Skin epidermis (tissue), 12 donors: Measurements from ENCODE around the gene ARMC12.
"Not testable (repeated sequence)": the region's sequence is repeated elsewhere in the genome, so short reads cannot be mapped to it uniquely, and the experiment has no call there.

ENCODE experiments used
- H3K27ac ChIP-seq, 21 experiments: fragments of 200-600 bp; sonication (generic) in 11 of 21; one replicate each; pipeline ENCODE4 v1.5.0; 2020; ENCODE audit warnings: mild to moderate bottlenecking in 3 of 21, inconsistent platforms in 2 of 21, moderate library complexity in 2 of 21
- H3K4me3 ChIP-seq, 7 experiments: fragments of 200-600 bp; sonication (generic) in 2 of 7; one replicate each; pipeline ENCODE4 v1.5.0; 2020; ENCODE audit warnings: inconsistent platforms in 2 of 7, mild to moderate bottlenecking in 2 of 7, moderate library complexity in 1 of 7

Gene ARMC12

DNA sequence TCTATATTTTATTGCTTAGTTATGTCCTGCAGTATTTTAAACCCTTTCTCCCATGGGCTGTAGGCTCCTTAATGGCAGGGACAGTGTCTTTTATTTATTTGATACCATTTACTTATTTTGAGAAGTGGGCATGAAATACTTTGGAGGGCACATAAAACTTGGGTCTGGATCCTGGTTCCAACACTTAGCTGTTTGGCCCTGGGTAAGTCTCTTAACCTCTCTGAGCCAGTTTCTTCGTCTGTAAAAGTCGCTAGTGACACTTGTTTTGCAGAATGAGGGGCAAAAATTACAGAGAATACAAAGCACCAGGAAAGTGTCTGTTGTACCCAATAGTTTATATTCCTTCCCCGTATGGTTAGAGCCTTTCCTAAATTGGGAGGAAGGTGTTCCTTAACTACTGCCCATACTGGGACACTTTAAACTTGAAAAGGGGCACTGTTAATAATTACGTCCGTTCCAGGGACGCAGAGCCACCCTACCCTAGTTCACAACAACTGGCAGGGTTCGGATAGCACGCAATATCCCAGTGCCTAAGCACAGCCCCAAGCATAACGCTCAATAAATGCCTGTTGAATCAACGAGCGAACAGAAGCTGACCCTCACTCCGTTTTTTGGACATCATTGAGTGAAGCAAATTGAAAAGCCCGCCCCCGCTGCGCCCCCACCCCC is 6.0 kb upstream of the ARMC12 start:
- H3K27ac ChIP-seq = peak overlapping the region in 20 of 21 experiments; percentile 85 to 100 (median 96)
- H3K4me3 ChIP-seq = peak overlapping the region; percentile 48 to 79 (median 69)

DNA sequence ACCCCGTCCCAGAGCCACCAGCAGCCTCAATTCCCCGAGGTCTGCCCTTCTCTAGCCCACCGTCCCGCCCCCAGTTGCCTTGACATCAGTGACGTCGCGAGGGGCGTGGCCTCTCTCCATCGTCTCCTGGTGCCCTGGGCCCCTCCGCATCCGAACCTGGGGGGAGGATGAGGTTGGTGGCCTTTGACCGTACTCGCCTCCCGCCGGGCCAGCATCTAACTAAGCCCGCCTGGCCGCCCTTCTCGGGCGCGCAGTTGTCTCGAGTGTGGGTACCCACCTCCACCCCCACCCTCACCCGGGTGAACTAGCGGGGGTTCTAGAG is 5.5 kb upstream of the ARMC12 start:
- peak overlapping the region; percentile 48 to 79 (median 69) for H3K4me3 ChIP-seq
- peak overlapping the region; percentile 85 to 100 (median 96) for H3K27ac ChIP-seq

DNA sequence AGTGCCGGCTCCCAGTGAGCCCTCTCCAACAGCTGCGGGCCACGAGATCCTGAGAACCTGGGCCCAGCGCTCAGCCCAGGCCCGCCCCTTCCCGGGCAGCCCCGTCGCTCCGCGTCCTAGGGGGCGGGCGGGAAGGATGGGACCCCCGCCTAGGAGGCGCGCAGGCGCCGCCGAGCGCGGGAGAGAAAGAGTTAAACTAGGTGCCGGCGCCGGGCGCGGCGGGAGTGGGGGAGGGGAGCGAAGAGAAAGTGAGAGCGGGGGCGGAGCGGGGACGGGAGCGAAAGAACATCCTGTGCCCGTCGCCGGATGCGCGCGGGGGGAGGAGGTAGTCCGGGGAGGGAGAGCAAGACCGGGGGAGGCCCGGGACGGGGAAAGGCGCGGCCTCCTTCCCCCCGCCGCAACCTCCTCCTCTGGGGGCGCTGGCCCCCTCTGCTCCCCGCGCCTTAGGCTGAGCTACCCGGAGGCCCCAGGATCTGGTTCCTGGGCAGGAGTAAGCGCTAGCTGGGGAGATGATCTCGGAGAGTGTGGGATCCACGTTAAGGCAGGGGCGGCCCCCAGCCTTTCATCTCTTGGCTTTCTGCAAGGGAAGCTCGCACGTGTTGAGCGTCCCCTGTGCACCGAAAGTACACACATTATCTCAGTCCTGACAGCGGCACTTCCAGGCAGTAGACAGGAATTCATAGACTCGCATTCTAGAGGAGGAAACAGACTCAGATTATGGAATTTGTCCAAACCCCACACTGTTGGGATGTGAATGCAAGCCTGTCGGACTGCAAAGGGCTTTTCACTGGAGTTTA is 4.9 kb upstream of the ARMC12 start:
- Histone ChIP-seq H3K27ac (peak overlapping the region; percentile 85 to 100 (median 96)), H3K4me3 (peak overlapping the region; percentile 48 to 79 (median 69))

DNA sequence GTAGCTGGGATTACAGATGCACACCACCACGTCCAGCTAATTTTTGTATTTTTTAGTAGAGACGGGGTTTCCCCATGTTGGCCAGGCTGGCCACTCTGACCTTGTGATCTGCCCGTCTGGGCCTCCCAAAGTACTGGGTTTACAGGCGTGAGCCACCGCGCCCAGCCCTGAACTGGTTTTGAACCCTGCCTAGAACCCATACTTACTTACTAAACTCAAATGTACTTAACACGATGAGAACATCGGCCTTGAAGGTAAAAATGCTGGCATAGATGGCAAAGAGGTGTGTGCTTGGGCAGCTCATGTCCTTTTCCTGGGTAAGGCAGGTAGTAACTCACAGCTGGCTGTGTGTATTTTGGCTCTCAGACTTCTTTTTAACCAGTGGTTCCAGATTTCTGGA is 3.2 kb upstream of the ARMC12 start:
- no peak overlapping the region for H3K4me3 ChIP-seq
- H3K27ac ChIP-seq = peak overlapping the region in 7 of 21 experiments; percentile 5 to 100 (median 93)

DNA sequence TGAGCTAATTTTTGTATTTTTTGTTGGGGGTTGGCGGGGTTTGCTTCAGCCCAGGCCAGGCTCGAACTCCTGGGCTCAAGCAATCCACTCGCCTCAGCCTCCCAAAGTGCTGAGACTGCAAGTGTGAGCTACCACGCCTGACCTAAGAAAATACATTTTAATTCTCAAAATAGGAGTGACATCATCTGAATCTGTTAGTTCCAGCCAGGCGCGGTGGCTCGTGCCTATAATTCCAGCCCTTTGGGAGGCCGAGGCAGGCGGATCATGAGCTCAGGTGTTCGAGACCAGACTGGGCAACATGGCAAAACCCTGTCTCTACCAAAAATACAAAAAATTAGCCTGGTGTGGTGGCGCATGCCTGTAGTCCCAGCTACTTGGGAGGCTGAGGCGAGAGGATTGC is 2.5 kb upstream of the ARMC12 start:
- not testable (repeated sequence) for H3K4me3 ChIP-seq
- peak overlapping the region in 5 of 21 experiments; percentile 5 to 41 (median 13) for H3K27ac ChIP-seq

DNA sequence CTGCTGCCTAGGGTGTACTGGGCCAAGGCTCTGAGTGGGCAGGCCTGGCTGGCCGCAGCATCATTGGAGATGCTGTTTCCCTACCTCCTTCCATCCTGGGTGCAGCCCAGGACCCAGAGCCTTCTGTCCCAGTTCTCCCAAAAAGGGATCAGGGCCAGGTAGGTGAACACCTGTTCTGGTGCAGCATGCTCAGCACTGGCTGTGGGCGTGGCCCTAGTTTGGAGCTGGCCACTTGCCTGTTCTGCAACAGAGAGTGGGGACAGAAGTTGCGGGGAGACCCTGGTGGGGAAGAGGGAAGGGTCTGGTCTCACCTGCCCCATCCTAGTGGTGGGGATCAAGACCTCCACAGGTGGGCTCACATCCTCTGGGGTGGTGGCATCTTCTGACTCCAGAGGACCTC is 1.4 kb upstream of the ARMC12 start:
- no peak overlapping the region for H3K4me3 ChIP-seq
- H3K27ac ChIP-seq = peak overlapping the region in 2 of 21 experiments; percentile 38 to 41

DNA sequence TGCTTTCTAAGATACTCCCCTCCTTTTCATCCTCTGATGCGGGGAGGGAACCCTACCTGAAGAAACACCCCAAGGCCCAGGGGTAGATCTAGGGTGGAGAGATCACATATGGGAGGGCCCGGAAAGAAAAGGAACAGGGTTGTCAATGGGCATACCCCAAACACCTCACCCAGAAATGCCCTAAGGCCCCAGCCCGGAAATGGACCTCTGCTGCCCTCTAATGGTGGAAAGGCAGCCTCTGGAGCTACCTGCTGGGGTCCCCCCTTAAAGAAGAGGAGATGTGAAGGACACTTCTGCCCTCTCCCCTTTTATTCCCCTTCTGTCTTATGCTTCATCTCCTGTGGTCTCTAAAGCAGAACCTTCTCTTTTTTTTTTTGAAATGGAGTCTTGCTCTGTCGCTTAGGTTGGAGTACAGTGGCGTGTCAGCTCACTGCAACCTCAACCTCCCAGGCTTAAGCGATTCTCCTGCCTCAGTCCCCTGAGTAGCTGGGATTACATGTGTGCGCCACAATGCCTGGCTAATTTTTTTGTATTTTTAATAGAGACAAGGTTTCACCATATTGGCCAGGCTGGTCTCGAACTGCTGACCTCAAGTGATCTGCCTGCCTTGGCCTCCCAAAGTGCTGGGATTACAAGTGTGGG is 458 bp upstream of the ARMC12 start:
- Histone ChIP-seq H3K27ac (peak overlapping the region in 3 of 21 experiments; percentile 4 to 41 (median 38)), H3K4me3 (no peak overlapping the region)

DNA sequence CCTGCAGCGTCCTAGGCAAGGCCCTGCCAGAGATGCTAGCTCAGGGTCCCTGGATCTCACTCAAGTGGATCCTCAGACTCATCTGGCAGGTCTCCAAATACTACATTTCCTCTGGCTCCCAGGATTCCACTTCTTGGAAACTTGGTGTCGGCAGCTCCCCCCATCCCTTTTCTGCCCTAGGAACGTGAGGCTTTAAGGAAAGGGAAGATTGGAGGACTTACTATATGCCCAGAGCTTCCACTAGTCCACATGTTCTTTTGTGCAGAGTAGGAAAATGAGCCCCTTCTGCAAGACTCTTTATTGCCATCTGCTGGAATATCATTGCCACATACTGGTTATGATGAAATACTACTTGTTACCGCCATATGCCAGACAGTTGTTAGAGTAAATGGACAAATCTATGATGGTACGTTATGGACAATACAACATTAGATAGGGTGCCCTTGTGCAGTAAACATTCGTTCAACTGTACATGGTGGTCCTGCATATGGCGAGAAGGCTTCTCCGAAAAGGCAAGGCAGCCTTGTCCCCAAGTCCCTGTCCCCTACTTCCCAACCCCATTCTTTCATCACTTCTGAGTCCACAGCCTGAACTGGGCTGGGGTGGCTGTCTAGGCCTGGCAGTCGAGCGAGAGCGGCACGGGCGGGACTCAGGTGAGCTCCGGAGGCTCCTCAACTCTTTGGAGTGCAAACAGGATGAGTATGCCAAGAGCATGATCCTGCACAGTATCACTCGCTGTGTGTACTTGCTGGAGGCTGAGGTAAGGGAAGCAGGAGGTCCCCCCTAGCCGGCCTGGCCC is 780 bp downstream of the ARMC12 start:
- peak overlapping the region in 1 of 21 experiments; percentile 16 for H3K27ac ChIP-seq
- H3K4me3 ChIP-seq = no peak overlapping the region

DNA sequence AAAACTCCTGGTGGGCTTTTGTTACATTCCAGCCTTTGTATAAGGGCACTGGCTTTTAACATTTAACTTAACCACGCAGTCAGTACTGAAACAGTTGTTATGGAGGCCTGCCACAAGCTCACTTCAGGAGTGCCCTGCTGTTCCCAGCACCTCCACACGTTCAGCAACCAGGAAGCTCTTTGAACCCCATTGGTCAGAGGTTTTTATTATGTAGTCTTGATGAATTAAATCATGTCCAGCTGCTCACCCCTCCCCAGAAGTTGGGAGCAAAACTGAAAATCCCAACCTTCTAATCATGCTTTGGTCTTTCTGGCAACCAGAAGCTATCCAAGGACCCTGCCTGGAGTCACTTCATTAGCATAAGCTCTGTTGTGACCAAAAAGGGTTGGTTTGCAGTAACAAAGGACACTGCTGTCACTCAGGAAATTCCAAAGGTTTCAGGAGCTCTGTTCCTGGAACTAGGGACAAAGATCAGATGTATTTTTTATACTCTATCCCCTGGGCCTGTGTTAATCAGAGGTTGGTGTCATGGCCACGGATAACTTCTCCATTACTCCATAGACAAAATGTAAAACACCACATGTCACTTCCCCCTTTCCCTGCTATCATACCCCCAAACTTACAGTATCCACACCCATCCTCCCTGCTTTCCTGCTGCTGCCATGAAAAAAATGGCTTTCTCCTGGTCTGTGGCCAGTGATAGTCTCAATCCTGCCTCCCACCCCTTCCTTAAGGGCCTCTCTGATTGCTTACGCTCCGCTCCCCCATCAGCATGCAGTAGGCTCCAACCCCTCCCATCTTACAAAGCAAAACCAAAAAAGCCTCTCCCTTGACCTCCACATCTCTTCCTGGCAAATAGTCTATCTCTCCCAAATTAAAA is 3.1 kb downstream of the ARMC12 start:
- Histone ChIP-seq H3K4me3 (no peak overlapping the region), H3K27ac (no peak overlapping the region)

DNA sequence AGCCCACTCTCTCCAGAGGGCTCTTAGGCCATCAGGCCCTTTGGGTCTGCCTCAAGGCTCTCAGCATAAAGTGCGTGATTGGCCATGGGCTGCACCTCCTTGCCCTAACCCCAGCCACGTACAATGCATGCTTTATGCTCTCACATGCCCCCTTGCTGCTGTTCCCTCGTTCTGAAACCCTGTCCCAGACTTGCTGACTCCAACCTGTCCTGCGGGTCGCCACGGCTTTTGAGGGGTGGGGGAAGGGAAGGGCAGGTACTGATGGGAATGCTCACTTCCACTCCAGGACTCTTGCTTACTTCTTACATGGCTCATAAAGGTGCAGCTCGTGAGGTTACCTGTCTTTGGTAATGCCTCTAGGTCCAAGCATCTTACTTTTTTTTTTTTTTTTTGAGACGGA is 6.0 kb downstream of the ARMC12 start:
- no peak overlapping the region for H3K4me3 ChIP-seq

DNA sequence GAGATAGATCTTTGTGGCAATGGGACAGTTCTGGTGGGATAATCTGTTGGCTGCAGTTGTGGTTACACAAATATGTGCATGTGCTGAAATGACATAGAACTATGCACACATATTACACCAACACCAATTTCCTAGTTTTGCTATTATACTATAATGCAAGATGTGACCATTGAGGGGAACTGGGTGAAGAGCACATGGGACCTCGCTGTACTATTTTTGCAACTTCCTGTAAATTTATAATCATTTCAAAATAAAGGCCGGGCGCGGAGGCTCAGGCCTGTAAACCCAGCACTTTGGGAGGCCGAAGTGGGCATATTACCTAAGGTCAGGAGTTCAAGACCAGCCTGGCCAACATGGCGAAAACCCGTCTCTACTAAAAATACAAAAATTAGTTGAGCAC is 8.7 kb downstream of the ARMC12 start:
- Histone ChIP-seq H3K4me3 (no peak overlapping the region), H3K27ac (no peak overlapping the region)

More for the DNA sequence above, 6.0 kb downstream of the ARMC12 start:
- no peak overlapping the region for H3K27ac ChIP-seq

DNA sequence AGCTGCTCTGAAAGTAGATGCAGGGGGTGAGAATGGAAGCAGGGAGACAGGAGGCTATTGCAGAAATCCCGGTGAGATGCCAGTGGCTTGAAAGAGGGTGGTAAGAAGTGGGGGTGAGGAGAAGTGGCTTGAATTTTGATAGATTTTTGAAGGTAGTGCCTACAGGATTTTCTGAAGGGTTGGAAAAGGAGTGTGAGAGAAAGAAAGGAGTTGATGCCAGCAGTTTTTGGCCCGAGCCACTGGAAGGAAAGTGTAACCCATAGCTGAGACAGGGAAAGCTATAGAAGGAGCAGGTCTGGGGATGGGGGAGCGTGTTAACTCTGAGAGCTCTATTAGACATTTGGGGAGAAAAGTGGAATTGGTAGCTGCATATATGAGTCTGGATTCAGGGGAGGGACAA is 9.7 kb downstream of the ARMC12 start:
- no peak overlapping the region for H3K27ac ChIP-seq
- H3K4me3 ChIP-seq = no peak overlapping the region

DNA sequence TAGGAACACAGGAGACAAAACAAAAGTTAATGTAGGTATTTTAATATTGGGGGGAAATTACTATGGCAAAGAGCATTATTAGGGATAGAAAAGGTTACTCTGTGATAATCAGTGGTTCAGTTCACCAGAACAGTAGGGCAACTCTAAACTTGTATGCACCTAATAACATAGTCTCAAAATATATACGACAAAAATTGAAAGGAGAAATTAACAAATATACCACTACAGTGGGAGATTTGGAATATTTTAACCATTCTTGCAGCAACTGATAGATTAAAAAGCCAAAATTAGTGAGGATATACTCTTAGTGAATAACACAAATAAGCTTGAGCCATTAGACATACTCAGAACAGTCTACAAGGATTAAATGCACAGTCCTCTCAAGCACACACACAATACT is 11.0 kb downstream of the ARMC12 start:
- Histone ChIP-seq H3K4me3 (no peak overlapping the region), H3K27ac (no peak overlapping the region)

DNA sequence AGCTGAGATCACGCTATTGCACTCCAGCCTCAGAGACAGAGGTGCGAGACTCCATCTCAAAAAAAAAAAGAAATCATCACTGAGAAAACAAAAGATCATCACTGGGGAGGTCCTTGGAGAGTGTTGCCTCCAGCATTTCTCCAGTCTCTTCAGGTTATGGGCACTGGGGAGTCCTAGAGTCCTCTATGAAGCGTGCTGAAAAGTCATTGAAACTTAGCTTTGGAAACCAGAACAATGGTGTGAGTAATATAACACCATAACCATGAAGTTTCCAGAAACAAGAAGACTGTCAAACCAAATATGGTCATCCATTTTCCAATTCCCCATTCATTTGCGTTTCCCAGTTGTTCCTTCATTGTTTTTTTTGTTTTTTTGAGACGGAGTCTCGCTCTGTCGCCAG is 13.7 kb downstream of the ARMC12 start:
- Histone ChIP-seq H3K4me3 (no peak overlapping the region), H3K27ac (no peak overlapping the region)

DNA sequence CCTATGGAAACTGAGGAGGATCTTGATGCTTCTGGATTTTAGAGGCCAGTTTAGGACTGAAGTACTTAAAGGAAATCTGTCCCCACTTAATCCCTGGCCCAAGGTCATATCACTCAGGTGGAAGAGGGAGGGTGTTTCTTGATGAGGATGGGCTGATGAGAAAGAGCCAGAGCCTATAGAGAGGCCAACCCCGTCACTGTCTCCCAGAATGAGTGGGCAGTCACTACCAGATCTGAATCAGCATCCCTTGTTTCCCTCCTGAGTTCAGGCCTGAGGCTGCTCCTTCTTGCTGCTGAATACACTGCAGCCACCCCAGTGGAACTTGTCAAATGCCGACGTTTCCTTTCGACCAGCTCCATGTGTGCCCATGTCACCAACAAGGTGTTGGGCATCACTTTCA is 14.8 kb downstream of the ARMC12 start:
- Histone ChIP-seq H3K27ac (no peak overlapping the region), H3K4me3 (no peak overlapping the region)

DNA sequence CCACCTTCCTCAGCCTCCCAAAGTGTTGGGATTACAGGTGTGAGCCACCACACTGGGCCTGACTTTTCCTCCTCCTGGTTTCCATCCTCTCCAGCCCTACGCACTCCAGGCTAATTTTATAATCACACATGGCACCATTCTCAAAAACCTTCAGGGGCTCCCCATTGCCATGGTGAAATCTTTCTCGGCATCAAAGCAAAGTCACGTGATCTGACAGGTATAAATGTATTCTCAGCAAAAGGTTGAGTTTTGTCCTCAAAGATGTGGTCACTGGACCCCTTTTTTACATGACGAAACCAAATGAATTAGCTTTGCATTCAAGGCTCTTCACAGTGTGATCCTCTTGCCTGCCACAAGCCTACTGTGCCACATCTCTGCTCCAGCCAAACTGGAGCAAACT is 15.5 kb downstream of the ARMC12 start:
- no peak overlapping the region for H3K27ac ChIP-seq

DNA sequence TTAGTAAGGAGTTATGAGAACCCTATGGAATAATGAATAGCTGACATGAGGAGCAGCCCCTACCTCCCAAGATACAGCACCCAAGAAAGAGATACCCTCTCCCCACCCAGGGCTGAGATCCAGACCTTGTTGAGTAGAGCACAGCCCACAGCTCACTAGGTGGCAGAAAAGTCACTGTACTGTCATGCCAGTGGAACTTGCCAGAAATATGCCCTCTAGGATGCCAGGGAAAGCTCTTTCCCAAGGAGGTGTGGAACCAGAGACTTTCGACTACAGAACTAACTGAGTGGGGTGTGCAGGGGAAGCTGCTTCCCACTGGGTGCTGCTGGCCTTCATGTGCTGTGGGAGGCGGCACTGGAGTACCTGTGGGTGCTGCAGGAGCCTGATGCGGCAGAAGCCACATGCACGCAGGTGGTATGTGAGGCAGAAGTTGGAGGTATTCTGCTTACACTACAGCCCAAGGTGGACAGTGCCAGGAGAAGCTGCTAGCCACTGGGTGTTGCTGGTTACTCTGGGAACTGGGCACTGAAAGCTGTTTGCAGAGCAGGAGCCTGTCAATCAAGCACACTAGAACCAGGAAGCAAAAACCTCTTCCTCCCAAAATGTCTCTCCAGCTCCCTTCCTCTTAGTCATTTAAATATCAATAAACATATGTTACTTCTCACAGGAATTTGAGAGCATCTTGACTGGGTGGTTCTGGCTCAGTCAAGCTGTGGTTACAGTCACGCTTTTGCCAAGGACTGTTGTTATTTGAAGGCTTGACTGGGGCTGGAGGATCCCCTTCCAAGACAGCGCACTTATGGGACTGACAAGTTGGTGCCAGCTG is 17.8 kb downstream of the ARMC12 start:
- Histone ChIP-seq H3K27ac (no peak overlapping the region), H3K4me3 (no peak overlapping the region)

More for the DNA sequence above, 15.5 kb downstream of the ARMC12 start:
- no peak overlapping the region for H3K4me3 ChIP-seq

DNA sequence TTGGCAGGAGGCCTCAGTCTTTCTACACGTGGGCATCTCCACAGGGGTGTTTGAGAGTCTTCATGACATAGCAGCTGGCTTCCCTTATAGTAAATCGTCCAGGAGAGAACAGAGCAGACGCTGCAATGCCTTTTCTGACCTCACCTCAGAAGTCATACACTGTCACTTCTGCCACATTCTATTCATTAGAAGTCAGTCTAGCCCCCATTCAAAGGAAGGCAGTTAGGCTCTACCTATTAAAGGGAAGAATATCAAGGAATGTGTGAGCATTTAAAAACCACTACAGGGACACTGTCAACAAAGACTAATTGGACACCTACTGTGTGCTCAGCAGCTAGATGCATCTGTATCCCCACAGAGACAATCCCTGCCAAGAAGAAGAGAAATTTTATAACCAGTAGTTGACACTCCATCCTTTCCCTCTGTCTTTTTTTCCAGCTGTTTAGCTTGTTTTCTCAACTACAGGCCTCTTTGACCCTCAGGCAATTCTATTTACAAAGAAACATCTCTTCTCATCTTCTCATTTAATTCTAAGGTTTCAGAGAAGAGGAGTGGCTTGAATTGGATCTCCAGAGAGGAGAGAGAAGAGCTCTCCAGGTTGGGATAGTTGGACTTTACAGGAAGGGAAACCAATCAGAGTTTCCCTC is 18.6 kb downstream of the ARMC12 start:
- Histone ChIP-seq H3K27ac (no peak overlapping the region), H3K4me3 (no peak overlapping the region)
